Fibroblast of peridontal ligament (primary cell): ENCODE measurements around the gene DCTN2.
"Not testable (repeated sequence)": the region's sequence is repeated elsewhere in the genome, so short reads cannot be mapped to it uniquely, and the experiment has no call there.

Experiments used
- DNase-seq: peaks from one replicate; pipeline ENCODE4 v3.0.0-alpha.2; 2010; ENCODE audit errors: extremely low read depth

Gene DCTN2

GRCh38 chr12:57546438-57547287 lies at the start of gene DCTN2:
DCTN2 (minus strand) TSS chr12:57547192; CDS start chr12:57547063, 129 bp downstream.
- DNase-seq = peak; percentile 97

- DNase-seq = no peak
Measured at GRCh38 chr12:57593187-57593586, 46.2 kb upstream of the DCTN2 start.

GRCh38 chr12:57592551-57593165 lies 45.7 kb upstream of the DCTN2 start:
- no peak for DNase-seq

- DNase-seq = no peak
Measured at GRCh38 chr12:57591782-57592325, 44.9 kb upstream of the DCTN2 start.

- peak; percentile 16 for DNase-seq
Measured at GRCh38 chr12:57590864-57591781, 44.1 kb upstream of the DCTN2 start, which contains the start of gene PIP4K2C. PIP4K2C (plus strand) TSS chr12:57591192; CDS start chr12:57591290, 98 bp downstream.

- no peak for DNase-seq
Measured at GRCh38 chr12:57590479-57590863, 43.5 kb upstream of the DCTN2 start.

GRCh38 chr12:57588951-57589610 lies 42.1 kb upstream of the DCTN2 start:
- DNase-seq = not testable (repeated sequence)

- no peak for DNase-seq
Measured at GRCh38 chr12:57586832-57587429, 39.9 kb upstream of the DCTN2 start.

GRCh38 chr12:57586128-57586527 lies 39.1 kb upstream of the DCTN2 start:
- no peak for DNase-seq

GRCh38 chr12:57585156-57585555 lies 38.2 kb upstream of the DCTN2 start:
- no peak for DNase-seq

- DNase-seq = no peak
Measured at GRCh38 chr12:57584690-57585089, 37.7 kb upstream of the DCTN2 start.

- no peak for DNase-seq
Measured at GRCh38 chr12:57584050-57584449, 37.1 kb upstream of the DCTN2 start.

- DNase-seq = peak; percentile 85
Measured at GRCh38 chr12:57583008-57583831, 36.2 kb upstream of the DCTN2 start.

GRCh38 chr12:57582440-57582839 lies 35.4 kb upstream of the DCTN2 start:
- no peak for DNase-seq

- DNase-seq = no peak
Measured at GRCh38 chr12:57581802-57582201, 34.8 kb upstream of the DCTN2 start.

GRCh38 chr12:57580466-57580795 lies 33.4 kb upstream of the DCTN2 start:
- DNase-seq = no peak

- no peak for DNase-seq
Measured at GRCh38 chr12:57579677-57580465, 32.9 kb upstream of the DCTN2 start.

- DNase-seq = no peak
Measured at GRCh38 chr12:57579011-57579410, 32.0 kb upstream of the DCTN2 start.
